Measurements from ENCODE around the gene AHNAK. TPM values are rescaled to one million over a fixed set of nuclear protein-coding genes. Genes with fewer than 3 reads are reported as not detected.

Gene AHNAK
- total RNA-seq, 2 experiments from 2014 or later: 0.21 to 0.28 TPM

- Histone ChIP-seq H4K20me1 (ENCODE audit: insufficient read depth, low read length) (no peaks in the 10 kb centered on the region), H3K4me2 (ENCODE audit: low read length) (peak overlapping the region; percentile 55), H2AFZ (ENCODE audit: low read length) (peak overlapping the region; percentile 97), H3K4me1 (ENCODE audit: insufficient read depth, low read length, poor library complexity, severe bottlenecking) (peaks cover 38% of the 10 kb centered on the region), H3K79me2 (ENCODE audit: insufficient read depth, low read depth, low read length) (no peaks in the 10 kb centered on the region), H3K4me3 (ENCODE audit: low read depth, low read length, poor library complexity, severe bottlenecking) (peak overlapping the region; percentile 11), H3K27ac (ENCODE audit: low read depth, low read length, poor library complexity, severe bottlenecking) (peak overlapping the region; percentile 54), H3K9me2 (ENCODE audit: insufficient read depth, low read length) (no peaks in the 10 kb centered on the region), H3K36me3 (ENCODE audit: insufficient read depth, low read length) (no peaks in the 10 kb centered on the region), H3K9me3 (ENCODE audit: low read length) (no peaks in the 10 kb centered on the region)
- CTCF ChIA-PET (ENCODE audit: unreplicated experiment): interaction anchor here (2.0 to 2.8 kb wide), 2 partner anchors 44 to 116 kb away, joined by 5 to 19 read pairs; no protein-coding TSS in a partner anchor
- no TSS peak for BruUV-seq (replicated peaks)
- intact Hi-C loops (cut with micrococcal nuclease; ENCODE audit: unreplicated experiment): loop anchor here (1.0 kb wide), 1 partner anchor 44 kb away; no protein-coding TSS in a partner anchor
- DNase-seq (ENCODE audit: low spot score): peak; percentile 67
- no peak for TF ChIP-seq EZH2phosphoT487 (IDR thresholded peaks at IDR 0.05; ENCODE audit: borderline replicate concordance, low read depth, low read length)
- TF ChIP-seq CTCF (conservative IDR thresholded peaks at IDR 0.05; ENCODE audit: low read length): no peak
- POLR2A ChIA-PET: interaction anchor here (0.9 kb wide), 1 partner anchor 51 kb away, joined by 3 read pairs; the partner anchor contains the start of gene TUT1
Observed at GRCh38 chr11:62540804-62541701, 5.6 kb downstream of the AHNAK start.

GRCh38 chr11:62539238-62539925 is 7.2 kb downstream of the AHNAK start:
- BruUV-seq (replicated peaks): no TSS peak
- no peak overlapping the region for H3K27ac ChIP-seq (ENCODE audit: low read depth, low read length, poor library complexity, severe bottlenecking)
- DNase-seq (ENCODE audit: low spot score): no peak
- peak overlapping the region; percentile 35; the same call in 1 of the 2 replicates for H3K4me2 ChIP-seq (ENCODE audit: low read length)
- no peaks in the 10 kb centered on the region for H4K20me1 ChIP-seq (ENCODE audit: insufficient read depth, low read length)
- POLR2A ChIA-PET: no interaction called here
- H3K79me2 ChIP-seq (ENCODE audit: insufficient read depth, low read depth, low read length): no peaks in the 10 kb centered on the region
- peak overlapping the region; percentile 57; the same call in 1 of the 2 replicates for H2AFZ ChIP-seq (ENCODE audit: low read length)
- peaks cover 38% of the 10 kb centered on the region for H3K4me1 ChIP-seq (ENCODE audit: insufficient read depth, low read length, poor library complexity, severe bottlenecking)
- H3K4me3 ChIP-seq (ENCODE audit: low read depth, low read length, poor library complexity, severe bottlenecking): no peak overlapping the region
- CTCF ChIA-PET (ENCODE audit: unreplicated experiment): no interaction called here
- H3K9me2 ChIP-seq (ENCODE audit: insufficient read depth, low read length): no peaks in the 10 kb centered on the region
- no peaks in the 10 kb centered on the region for H3K9me3 ChIP-seq (ENCODE audit: low read length)
- TF ChIP-seq CTCF (conservative IDR thresholded peaks at IDR 0.05; ENCODE audit: low read length) (no peak), EZH2phosphoT487 (IDR thresholded peaks at IDR 0.05; ENCODE audit: borderline replicate concordance, low read depth, low read length) (no peak)
- intact Hi-C loops (cut with micrococcal nuclease; ENCODE audit: unreplicated experiment): no loop called here
- no peaks in the 10 kb centered on the region for H3K36me3 ChIP-seq (ENCODE audit: insufficient read depth, low read length)

All from OCI-LY7 (cell line).